ENCODE data around the gene ATP5F1D. TPM values are rescaled to one million over a fixed set of nuclear protein-coding genes. Genes with fewer than 3 reads are reported as not detected.
A peak's percentile ranks its signal among the peaks of the same experiment; 100 is the strongest.

ATP5F1D gene
- polyA plus RNA-seq, 4 donors = 126 to 823 (median 492) TPM

DNA sequence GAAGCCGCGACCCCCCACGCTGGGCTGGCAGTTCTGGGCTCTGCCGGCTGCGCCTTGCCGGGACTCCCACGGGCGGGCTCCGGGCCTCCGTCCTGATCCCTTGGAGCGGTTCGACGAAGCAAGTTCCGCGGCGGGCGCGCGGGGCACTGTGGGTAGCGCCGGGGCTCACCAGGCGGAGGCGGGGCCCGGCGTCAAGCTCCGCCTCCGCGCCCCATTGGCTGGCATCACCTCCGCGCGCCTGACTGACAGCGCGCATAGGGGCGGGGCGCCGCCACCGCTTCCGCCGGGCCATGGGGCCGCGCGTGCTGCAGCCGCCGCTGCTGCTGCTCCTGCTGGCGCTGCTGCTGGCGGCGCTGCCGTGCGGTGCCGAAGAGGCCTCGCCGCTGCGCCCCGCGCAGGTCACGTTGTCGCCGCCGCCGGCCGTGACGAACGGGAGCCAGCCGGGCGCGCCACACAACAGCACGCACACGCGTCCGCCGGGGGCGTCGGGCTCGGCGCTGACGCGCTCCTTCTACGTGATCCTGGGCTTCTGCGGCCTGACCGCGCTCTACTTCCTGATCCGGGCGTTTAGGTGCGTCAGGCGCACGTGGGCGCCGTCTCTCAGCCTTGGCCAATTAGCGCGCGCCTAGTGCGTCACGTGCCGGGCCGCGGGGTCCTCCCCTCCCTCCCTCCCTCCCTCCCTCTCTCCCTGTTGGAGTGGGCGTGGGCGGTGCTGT, 33.9 kb downstream of the ATP5F1D start, which contains the start of gene FAM174C:
TSS of gene FAM174C (plus strand) at position 271 of the 716 bp plus-strand sequence. CDS start at position 291, 20 bp downstream.
- Histone ChIP-seq H3K9me3 (ENCODE audit: control insufficient read depth in 2 of 2, insufficient read depth in 1 of 2, low read depth in 1 of 2, low read length in 1 of 2) (no peaks in the 10 kb centered on the region), H3K36me3 (ENCODE audit: control insufficient read depth in 3 of 3, insufficient read depth in 2 of 3, low read depth in 1 of 3, low read length in 3 of 3) (peaks cover 14 to 90% (median 30%) of the 10 kb centered on the region in 3 donors), H3K27me3 (ENCODE audit: control insufficient read depth in 3 of 3, insufficient read depth in 3 of 3, low read length in 3 of 3) (no peaks in the 10 kb centered on the region), H3K4me1 (ENCODE audit: control insufficient read depth in 3 of 3, insufficient read depth in 2 of 3, low read depth in 1 of 3, low read length in 2 of 3) (peaks cover 6 to 44% (median 6%) of the 10 kb centered on the region in 3 donors), H3K27ac (ENCODE audit: low read depth in 1 of 3, low read length in 2 of 3) (peak within 1 kb of the TSS; percentile 96 to 100 (median 98)), H3K4me3 (ENCODE audit: low read depth in 1 of 3, low read length in 3 of 3) (peak within 1 kb of the TSS; percentile 43 to 82 (median 59))
- 0% methylated on average over 59 to 98 of the region's 98 CpGs for WGBS, 3 donors
- DNase-seq = peak; percentile 95 to 97
- FAIRE-seq = no peak

DNA sequence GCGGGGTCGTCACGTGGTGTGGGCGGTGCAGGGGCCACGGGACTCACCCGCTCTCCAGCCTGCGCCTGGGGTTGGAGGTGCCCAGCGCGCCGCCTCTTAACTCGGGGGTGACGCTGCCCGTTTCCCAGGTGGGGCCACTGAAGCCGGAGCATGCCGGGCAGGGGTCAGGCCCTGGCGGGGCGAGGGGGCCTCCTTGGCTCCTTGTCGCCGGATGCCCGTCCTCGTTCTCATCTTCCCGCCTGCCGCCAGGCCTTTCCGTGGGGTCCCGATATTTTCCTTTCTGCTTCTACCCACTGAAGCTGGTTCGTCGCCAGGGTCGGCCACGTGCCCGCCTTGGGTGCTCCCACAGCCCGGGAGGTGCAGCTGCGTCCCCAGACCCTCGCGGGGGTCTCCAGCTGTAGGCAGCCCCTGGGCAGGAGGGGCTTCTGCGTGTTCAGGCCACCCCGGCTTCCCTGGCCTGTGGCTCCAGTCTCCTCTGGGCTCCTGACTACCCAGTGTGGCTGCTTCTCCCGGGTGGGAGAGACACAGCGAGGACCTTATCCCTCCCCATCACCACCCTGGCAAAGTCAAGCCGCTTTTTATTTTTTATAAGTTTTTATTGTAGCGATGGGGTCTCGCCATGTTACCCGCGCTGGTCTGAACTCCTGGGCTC, 34.6 kb downstream of the ATP5F1D start:
- FAIRE-seq (no peak), DNase-seq (no peak)
- H3K4me3 ChIP-seq (ENCODE audit: low read depth in 1 of 3, low read length in 3 of 3) = peak overlapping the region; percentile 43 to 82 (median 59)
- no peaks in the 10 kb centered on the region for H3K9me3 ChIP-seq (ENCODE audit: control insufficient read depth in 2 of 2, insufficient read depth in 1 of 2, low read depth in 1 of 2, low read length in 1 of 2)
- WGBS, 3 donors = 1 to 6% (median 4%) methylated on average over 35 to 43 of the region's 43 CpGs
- H3K36me3 ChIP-seq (ENCODE audit: control insufficient read depth in 3 of 3, insufficient read depth in 2 of 3, low read depth in 1 of 3, low read length in 3 of 3) = peaks cover 13 to 90% (median 30%) of the 10 kb centered on the region in 3 donors
- peaks cover 6 to 38% (median 6%) of the 10 kb centered on the region in 3 donors for H3K4me1 ChIP-seq (ENCODE audit: control insufficient read depth in 3 of 3, insufficient read depth in 2 of 3, low read depth in 1 of 3, low read length in 2 of 3)
- peak overlapping the region; percentile 80 to 100 (median 98) for H3K27ac ChIP-seq (ENCODE audit: low read depth in 1 of 3, low read length in 2 of 3)
- H3K27me3 ChIP-seq (ENCODE audit: control insufficient read depth in 3 of 3, insufficient read depth in 3 of 3, low read length in 3 of 3) = no peaks in the 10 kb centered on the region

DNA sequence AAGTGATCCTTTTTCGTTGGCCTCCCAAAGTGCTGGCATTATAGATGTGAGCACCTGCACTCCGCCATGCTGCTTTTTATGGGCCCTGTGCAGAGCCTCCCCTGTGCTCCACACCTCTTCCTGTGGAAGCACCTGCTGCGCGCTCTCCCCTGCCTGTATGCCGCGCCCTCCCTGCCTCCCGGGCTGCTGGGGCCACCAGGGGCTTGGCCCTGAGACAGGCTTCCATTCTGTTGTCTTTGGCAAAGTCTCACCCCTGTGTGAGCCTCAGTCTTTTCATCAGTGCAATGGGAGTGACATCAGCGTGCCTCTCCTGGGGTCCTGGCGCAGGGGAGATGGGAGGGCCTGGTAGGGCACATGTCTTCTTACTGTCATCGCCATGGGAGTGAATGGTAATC, 35.1 kb downstream of the ATP5F1D start:
- H3K4me1 ChIP-seq (ENCODE audit: control insufficient read depth in 3 of 3, insufficient read depth in 2 of 3, low read depth in 1 of 3, low read length in 2 of 3) = peaks cover 1 to 32% (median 6%) of the 10 kb centered on the region in 3 donors
- H3K36me3 ChIP-seq (ENCODE audit: control insufficient read depth in 3 of 3, insufficient read depth in 2 of 3, low read depth in 1 of 3, low read length in 3 of 3) = peaks cover 10 to 87% (median 29%) of the 10 kb centered on the region in 3 donors
- no peaks in the 10 kb centered on the region for H3K9me3 ChIP-seq (ENCODE audit: control insufficient read depth in 2 of 2, insufficient read depth in 1 of 2, low read depth in 1 of 2, low read length in 1 of 2)
- H3K4me3 ChIP-seq (ENCODE audit: low read depth in 1 of 3, low read length in 3 of 3) = peak overlapping the region in 2 of 3 donors; percentile 59 to 82
- no peak for FAIRE-seq
- DNase-seq = peak in 1 of 2 donors; percentile 64
- peak overlapping the region; percentile 10 to 98 (median 80) for H3K27ac ChIP-seq (ENCODE audit: low read depth in 1 of 3, low read length in 2 of 3)
- 21 to 48% (median 27%) methylated on average over 10 of the region's 10 CpGs for WGBS, 3 donors
- H3K27me3 ChIP-seq (ENCODE audit: control insufficient read depth in 3 of 3, insufficient read depth in 3 of 3, low read length in 3 of 3) = no peaks in the 10 kb centered on the region

DNA sequence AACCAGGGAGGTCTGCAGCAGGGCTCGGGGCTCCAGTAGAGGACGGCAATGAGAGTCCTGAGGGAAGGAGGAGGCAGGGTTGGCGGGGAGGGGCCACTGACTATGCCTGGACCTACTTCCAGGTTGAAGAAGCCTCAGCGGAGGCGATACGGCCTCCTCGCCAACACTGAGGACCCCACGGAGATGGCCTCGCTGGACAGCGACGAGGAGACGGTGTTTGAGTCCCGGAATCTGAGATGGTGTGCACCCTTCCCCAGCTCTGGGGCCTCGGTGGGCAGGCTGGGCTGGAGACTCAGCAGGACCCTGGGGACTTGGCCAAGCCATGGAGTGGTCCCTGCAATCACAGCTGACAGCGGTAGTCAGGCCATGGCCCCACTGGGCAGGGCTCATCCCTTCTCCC, 35.5 kb downstream of the ATP5F1D start:
- 90 to 96% (median 90%) methylated on average over 14 to 15 of the region's 15 CpGs for WGBS, 3 donors
- Histone ChIP-seq H3K36me3 (ENCODE audit: control insufficient read depth in 3 of 3, insufficient read depth in 2 of 3, low read depth in 1 of 3, low read length in 3 of 3) (peaks cover 10 to 82% (median 26%) of the 10 kb centered on the region in 3 donors), H3K27ac (ENCODE audit: low read depth in 1 of 3, low read length in 2 of 3) (peak overlapping the region in 2 of 3 donors; percentile 10 to 98), H3K27me3 (ENCODE audit: control insufficient read depth in 3 of 3, insufficient read depth in 3 of 3, low read length in 3 of 3) (no peaks in the 10 kb centered on the region), H3K4me1 (ENCODE audit: control insufficient read depth in 3 of 3, insufficient read depth in 2 of 3, low read depth in 1 of 3, low read length in 2 of 3) (peaks cover 0 to 30% (median 6%) of the 10 kb centered on the region in 3 donors), H3K9me3 (ENCODE audit: control insufficient read depth in 2 of 2, insufficient read depth in 1 of 2, low read depth in 1 of 2, low read length in 1 of 2) (no peaks in the 10 kb centered on the region), H3K4me3 (ENCODE audit: low read depth in 1 of 3, low read length in 3 of 3) (no peak overlapping the region)
- DNase-seq (no peak), FAIRE-seq (no peak)

DNA sequence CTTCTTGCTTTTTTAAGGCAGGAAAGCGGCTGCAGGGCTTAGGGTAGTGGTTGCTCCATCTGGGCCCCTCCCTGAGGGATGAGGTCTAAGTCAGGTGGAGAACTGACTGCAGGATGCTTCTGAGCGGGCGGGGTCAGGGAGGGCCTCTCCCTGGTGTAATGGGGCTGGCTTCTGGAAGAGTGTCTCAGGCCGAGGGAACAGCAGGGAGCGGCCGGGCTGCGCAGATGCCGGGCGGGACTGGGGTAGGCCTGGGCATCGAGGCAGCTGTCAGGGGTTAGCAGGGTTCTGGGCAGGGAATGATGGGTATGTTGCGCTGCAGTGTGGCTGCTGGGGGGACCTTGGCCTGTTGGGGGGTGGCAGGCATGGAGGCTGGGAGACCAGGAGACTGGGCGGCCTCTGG, 36.5 kb downstream of the ATP5F1D start:
- 83 to 88% (median 85%) methylated on average over 12 of the region's 12 CpGs for WGBS, 3 donors
- Histone ChIP-seq H3K27ac (ENCODE audit: low read depth in 1 of 3, low read length in 2 of 3) (no peak overlapping the region), H3K4me1 (ENCODE audit: control insufficient read depth in 3 of 3, insufficient read depth in 2 of 3, low read depth in 1 of 3, low read length in 2 of 3) (peaks cover 0 to 33% (median 6%) of the 10 kb centered on the region in 3 donors), H3K36me3 (ENCODE audit: control insufficient read depth in 3 of 3, insufficient read depth in 2 of 3, low read depth in 1 of 3, low read length in 3 of 3) (peaks cover 6 to 72% (median 16%) of the 10 kb centered on the region in 3 donors), H3K4me3 (ENCODE audit: low read depth in 1 of 3, low read length in 3 of 3) (no peak overlapping the region), H3K27me3 (ENCODE audit: control insufficient read depth in 3 of 3, insufficient read depth in 3 of 3, low read length in 3 of 3) (no peaks in the 10 kb centered on the region), H3K9me3 (ENCODE audit: control insufficient read depth in 2 of 2, insufficient read depth in 1 of 2, low read depth in 1 of 2, low read length in 1 of 2) (no peaks in the 10 kb centered on the region)
- no peak for DNase-seq
- FAIRE-seq = no peak

DNA sequence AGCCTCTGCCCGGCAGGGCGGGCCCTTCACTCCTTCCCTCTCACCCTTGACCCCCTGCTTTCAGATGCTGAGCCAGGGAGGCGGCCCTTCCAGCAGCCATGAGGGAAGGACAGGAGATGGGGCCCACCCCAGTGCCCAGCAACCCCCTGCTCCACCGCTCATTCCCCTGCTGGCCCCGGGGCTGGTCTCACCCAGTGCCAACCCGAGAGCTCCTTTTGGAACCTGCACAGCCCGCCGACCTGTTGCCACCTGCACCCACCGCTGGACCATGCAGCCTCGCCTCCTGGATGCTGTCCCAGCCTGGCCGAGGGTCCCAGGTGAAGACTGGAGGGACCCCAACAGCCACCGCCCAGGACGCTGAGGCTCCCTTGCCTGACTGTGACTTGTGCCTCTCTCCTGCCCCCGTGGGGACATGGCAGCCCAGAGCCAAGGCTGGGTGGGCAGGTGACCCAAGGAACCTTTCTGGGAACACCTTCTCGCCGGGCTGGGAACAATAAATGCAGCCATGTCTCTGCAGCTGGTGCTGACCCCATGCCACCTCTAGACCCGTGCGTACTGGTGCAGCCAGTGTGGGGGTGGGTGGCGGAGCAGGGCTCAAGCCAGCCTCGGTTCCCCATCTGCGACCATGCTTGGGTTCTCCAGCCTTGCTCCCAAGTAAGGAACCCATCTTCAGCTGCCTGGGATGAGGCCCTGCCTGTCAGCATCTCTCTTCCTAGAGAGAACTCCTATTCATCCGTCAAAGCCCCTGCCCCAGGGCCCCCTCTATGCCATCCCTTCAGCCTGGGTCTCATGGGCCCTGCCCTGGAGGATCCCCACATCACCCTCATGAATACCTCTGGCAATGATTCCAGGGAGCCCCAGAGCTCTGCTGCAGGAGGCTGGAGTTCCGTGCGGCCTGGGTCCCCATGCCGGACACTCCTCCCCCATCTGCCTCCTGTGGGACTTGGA, 37.4 kb downstream of the ATP5F1D start:
- Histone ChIP-seq H3K27ac (ENCODE audit: low read depth in 1 of 3, low read length in 2 of 3) (no peak overlapping the region), H3K9me3 (ENCODE audit: control insufficient read depth in 2 of 2, insufficient read depth in 1 of 2, low read depth in 1 of 2, low read length in 1 of 2) (no peaks in the 10 kb centered on the region), H3K36me3 (ENCODE audit: control insufficient read depth in 3 of 3, insufficient read depth in 2 of 3, low read depth in 1 of 3, low read length in 3 of 3) (peaks cover 6 to 63% (median 9%) of the 10 kb centered on the region in 3 donors), H3K4me3 (ENCODE audit: low read depth in 1 of 3, low read length in 3 of 3) (no peak overlapping the region), H3K4me1 (ENCODE audit: control insufficient read depth in 3 of 3, insufficient read depth in 2 of 3, low read depth in 1 of 3, low read length in 2 of 3) (peaks cover 0 to 36% (median 6%) of the 10 kb centered on the region in 3 donors), H3K27me3 (ENCODE audit: control insufficient read depth in 3 of 3, insufficient read depth in 3 of 3, low read length in 3 of 3) (no peaks in the 10 kb centered on the region)
- DNase-seq (no peak), FAIRE-seq (no peak)
- WGBS, 3 donors = 81 to 87% (median 86%) methylated on average over 24 to 25 of the region's 25 CpGs

DNA sequence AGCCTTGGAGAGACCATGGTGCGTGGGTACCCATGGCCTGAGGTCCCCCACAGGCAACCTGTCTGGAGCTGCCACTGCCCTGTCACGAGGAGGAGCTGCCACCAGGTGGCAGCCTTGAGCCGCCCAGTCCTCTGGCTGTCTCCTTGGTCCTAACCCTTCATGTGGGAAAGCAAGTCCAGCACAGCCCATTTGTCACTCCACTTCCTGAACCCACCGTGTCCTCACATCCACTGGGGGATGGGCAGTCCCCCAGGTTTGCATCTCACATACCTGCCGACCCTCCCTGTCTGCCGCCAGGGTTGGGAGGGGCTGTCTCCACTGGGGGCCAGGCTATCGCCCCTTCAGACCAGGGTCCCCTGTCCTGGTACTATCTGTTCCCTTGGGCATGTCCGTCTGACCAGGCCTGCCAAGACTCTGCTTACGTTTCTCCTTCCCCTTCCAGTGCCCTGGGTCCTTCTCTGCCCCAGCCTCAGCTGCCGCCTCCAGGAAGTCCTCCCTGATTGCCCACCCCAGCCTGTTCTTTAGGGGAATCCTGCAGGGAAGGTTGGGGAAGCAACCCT, 38.3 kb downstream of the ATP5F1D start:
- DNase-seq (peak; percentile 83 to 93), FAIRE-seq (no peak)
- Histone ChIP-seq H3K4me3 (ENCODE audit: low read depth in 1 of 3, low read length in 3 of 3) (no peak overlapping the region), H3K27ac (ENCODE audit: low read depth in 1 of 3, low read length in 2 of 3) (no peak overlapping the region), H3K27me3 (ENCODE audit: control insufficient read depth in 3 of 3, insufficient read depth in 3 of 3, low read length in 3 of 3) (no peaks in the 10 kb centered on the region), H3K9me3 (ENCODE audit: control insufficient read depth in 2 of 2, insufficient read depth in 1 of 2, low read depth in 1 of 2, low read length in 1 of 2) (no peaks in the 10 kb centered on the region), H3K36me3 (ENCODE audit: control insufficient read depth in 3 of 3, insufficient read depth in 2 of 3, low read depth in 1 of 3, low read length in 3 of 3) (peaks cover 0 to 54% (median 2%) of the 10 kb centered on the region in 3 donors), H3K4me1 (ENCODE audit: control insufficient read depth in 3 of 3, insufficient read depth in 2 of 3, low read depth in 1 of 3, low read length in 2 of 3) (peaks cover 0 to 36% (median 4%) of the 10 kb centered on the region in 3 donors)
- WGBS, 3 donors = 32 to 35% (median 33%) methylated on average over 10 of the region's 10 CpGs
